Cerebellar cortex (tissue), 1 donor: Measurements from ENCODE around the gene NOX3.
A peak's percentile ranks its signal among the peaks of the same experiment; 100 is the strongest.

Experiments used
- DNase-seq: peaks from one replicate; pipeline ENCODE4 v3.0.0-alpha.2; 2015; ENCODE audit warnings: low spot score

NOX3 gene

GRCh38 chr6:155434829-155435423 lies 20.7 kb downstream of the NOX3 start:
- DNase-seq: no peak

GRCh38 chr6:155434096-155434495 lies 21.5 kb downstream of the NOX3 start:
- DNase-seq: no peak

- no peak for DNase-seq
Measured at GRCh38 chr6:155432293-155432692, 23.3 kb downstream of the NOX3 start.

- no peak for DNase-seq
Measured at GRCh38 chr6:155429321-155429893, 26.2 kb downstream of the NOX3 start.

- no peak for DNase-seq
Measured at GRCh38 chr6:155426408-155426945, 29.2 kb downstream of the NOX3 start.

GRCh38 chr6:155424181-155424580 lies 31.5 kb downstream of the NOX3 start:
- DNase-seq: no peak

GRCh38 chr6:155422635-155423034 lies 33.0 kb downstream of the NOX3 start:
- no peak for DNase-seq

- DNase-seq: no peak
Measured at GRCh38 chr6:155420492-155420891, 35.1 kb downstream of the NOX3 start.

- no peak for DNase-seq
Measured at GRCh38 chr6:155419161-155419560, 36.5 kb downstream of the NOX3 start.

GRCh38 chr6:155418017-155418761 lies 37.5 kb downstream of the NOX3 start:
- DNase-seq: no peak

GRCh38 chr6:155417454-155417853 lies 38.2 kb downstream of the NOX3 start:
- no peak for DNase-seq

GRCh38 chr6:155415953-155416352 lies 39.7 kb downstream of the NOX3 start:
- DNase-seq: no peak

- DNase-seq: no peak
Measured at GRCh38 chr6:155414049-155414448, 41.6 kb downstream of the NOX3 start.

GRCh38 chr6:155412335-155412734 lies 43.3 kb downstream of the NOX3 start:
- no peak for DNase-seq

GRCh38 chr6:155411154-155412052 lies 44.2 kb downstream of the NOX3 start:
- DNase-seq: peak; percentile 31

GRCh38 chr6:155409391-155409790 lies 46.2 kb downstream of the NOX3 start:
- DNase-seq: no peak

GRCh38 chr6:155408981-155409380 lies 46.7 kb downstream of the NOX3 start:
- DNase-seq: no peak

- no peak for DNase-seq
Measured at GRCh38 chr6:155408231-155408630, 47.4 kb downstream of the NOX3 start.

GRCh38 chr6:155406801-155407200 lies 48.8 kb downstream of the NOX3 start:
- no peak for DNase-seq

- no peak for DNase-seq
Measured at GRCh38 chr6:155404937-155405336, 50.7 kb downstream of the NOX3 start.

GRCh38 chr6:155402656-155403304 lies 52.9 kb downstream of the NOX3 start:
- DNase-seq: no peak

GRCh38 chr6:155400654-155400965 lies 55.0 kb downstream of the NOX3 start:
- peak; percentile 6 for DNase-seq
